Esophagus muscularis mucosa (tissue), 4 donors: ENCODE data around the gene PNMA6E.

ENCODE experiments used
- CTCF ChIP-seq, 3 experiments: fragments of 200-600 bp in 2 of 3; fragments of 450-650 bp in 1 of 3; sonication (generic) in 2 of 3; IDR thresholded peaks; one replicate each; pipeline ENCODE4 v1.5.1; 2017 to 2019; ENCODE audit warnings: antibody characterized with exemption in 3 of 3, mild to moderate bottlenecking in 2 of 3, moderate library complexity in 1 of 3
- EP300 ChIP-seq: sonication (generic); formaldehyde crosslinking; IDR thresholded peaks from one replicate; pipeline ENCODE4 v1.6.1; 2017; ENCODE audit warnings: antibody characterized with exemption
- POLR2AphosphoS5 ChIP-seq, 2 donors: sonication (generic); formaldehyde crosslinking; IDR thresholded peaks; one replicate each; pipeline ENCODE4 v1.6.1; 2017; ENCODE audit warnings: antibody characterized with exemption in 2 of 2

DNA sequence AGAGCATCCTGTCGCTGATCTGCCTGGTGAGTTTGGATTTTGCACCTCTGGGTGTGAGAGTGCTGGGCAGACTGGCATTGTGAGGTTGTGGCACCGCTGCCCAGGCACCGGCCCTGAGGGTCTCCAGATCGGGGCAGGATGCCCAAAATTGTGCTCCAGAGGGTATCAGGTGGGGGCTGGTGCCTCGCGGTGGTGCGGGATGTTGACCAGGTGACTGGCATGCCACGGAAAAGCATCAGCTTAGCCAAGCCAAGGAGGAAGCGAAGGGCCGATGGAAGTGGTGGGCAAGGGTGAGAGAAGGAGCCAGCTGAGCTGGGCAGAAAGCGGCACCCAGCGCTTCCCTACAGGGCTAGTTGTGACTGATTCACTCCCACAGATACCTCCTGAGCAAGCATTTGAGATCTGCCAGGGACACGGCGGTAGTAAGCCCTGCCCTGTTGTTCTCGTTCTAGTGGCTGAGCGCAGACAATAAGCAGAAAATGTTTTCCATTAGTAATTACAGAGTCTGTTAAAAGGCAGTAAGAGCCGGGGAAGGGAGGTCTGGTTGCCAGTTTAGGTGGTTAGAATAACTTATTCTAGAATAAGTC lies 10.9 kb upstream of the PNMA6E start:
- TF ChIP-seq CTCF (IDR thresholded peaks at IDR 0.05) (no peak), POLR2AphosphoS5 (IDR thresholded peaks at IDR 0.05) (no peak), EP300 (no peak)
